ENCODE data around the gene TMC4.

DNA sequence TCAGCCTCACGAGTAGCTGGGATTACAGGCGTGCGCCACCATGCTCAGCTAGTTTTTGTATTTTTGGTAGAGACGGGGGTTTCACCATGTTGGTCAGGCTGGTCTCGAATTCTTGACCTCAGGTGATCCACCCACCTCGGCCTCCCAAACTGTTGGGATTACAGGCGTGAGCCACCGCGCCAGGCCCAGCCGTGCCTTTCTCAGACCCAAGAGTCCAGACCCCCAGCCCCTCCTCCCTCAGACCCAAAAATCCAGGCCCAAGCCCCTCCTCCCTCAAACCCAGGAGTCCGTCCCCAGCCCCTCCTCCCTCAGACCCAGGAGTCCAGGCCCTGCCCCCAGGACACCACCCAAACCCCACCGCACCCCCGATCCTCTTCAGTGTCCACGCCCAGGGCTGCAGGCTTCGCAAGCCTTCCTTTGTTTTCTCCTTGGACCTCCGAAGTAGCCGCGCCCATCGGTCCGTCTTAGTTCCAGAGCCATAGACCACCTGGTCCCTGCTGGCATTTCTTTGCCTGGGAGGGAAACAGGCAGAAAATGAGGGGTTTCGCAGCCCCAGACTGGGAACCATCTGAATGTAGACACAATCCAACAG lies 3.7 kb downstream of the TMC4 start:
- TF ChIP-seq, protein P1, sequence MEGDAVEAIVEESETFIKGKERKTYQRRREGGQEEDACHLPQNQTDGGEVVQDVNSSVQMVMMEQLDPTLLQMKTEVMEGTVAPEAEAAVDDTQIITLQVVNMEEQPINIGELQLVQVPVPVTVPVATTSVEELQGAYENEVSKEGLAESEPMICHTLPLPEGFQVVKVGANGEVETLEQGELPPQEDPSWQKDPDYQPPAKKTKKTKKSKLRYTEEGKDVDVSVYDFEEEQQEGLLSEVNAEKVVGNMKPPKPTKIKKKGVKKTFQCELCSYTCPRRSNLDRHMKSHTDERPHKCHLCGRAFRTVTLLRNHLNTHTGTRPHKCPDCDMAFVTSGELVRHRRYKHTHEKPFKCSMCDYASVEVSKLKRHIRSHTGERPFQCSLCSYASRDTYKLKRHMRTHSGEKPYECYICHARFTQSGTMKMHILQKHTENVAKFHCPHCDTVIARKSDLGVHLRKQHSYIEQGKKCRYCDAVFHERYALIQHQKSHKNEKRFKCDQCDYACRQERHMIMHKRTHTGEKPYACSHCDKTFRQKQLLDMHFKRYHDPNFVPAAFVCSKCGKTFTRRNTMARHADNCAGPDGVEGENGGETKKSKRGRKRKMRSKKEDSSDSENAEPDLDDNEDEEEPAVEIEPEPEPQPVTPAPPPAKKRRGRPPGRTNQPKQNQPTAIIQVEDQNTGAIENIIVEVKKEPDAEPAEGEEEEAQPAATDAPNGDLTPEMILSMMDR (conservative IDR thresholded peaks at IDR 0.05; ENCODE audit: low read length) = no peak
- no peak for TF ChIP-seq EZH2phosphoT487 (IDR thresholded peaks at IDR 0.05; ENCODE audit: borderline replicate concordance)
